Measurements from ENCODE around the gene PUM2.

PUM2 gene

DNA sequence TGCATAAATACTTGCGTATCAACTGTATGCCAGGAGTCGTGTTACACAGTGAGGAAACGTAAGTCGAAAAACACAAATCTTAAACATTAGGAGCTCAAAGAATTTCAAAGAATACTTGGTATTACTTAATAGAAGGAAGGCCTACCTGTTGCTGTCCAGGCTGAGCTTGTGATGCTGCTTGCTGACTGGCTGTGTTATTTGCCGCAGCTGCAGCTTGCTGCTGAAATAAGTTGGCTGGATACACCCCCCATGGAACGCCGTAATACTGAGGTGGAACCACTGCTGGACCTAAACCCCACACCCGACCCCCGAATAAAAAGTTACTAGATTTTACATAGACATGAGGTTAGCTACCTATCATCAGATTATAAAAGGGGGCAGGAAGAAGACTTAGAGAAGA lies 56.4 kb downstream of the PUM2 start:
- TF ChIP-seq, protein P1, sequence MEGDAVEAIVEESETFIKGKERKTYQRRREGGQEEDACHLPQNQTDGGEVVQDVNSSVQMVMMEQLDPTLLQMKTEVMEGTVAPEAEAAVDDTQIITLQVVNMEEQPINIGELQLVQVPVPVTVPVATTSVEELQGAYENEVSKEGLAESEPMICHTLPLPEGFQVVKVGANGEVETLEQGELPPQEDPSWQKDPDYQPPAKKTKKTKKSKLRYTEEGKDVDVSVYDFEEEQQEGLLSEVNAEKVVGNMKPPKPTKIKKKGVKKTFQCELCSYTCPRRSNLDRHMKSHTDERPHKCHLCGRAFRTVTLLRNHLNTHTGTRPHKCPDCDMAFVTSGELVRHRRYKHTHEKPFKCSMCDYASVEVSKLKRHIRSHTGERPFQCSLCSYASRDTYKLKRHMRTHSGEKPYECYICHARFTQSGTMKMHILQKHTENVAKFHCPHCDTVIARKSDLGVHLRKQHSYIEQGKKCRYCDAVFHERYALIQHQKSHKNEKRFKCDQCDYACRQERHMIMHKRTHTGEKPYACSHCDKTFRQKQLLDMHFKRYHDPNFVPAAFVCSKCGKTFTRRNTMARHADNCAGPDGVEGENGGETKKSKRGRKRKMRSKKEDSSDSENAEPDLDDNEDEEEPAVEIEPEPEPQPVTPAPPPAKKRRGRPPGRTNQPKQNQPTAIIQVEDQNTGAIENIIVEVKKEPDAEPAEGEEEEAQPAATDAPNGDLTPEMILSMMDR (IDR thresholded peaks at IDR 0.05; ENCODE audit: borderline replicate concordance, insufficient read depth, low read depth, low read length), result no peak
- H3K4me3 ChIP-seq (ENCODE audit: low read depth, low read length), result no peak overlapping the region

DNA sequence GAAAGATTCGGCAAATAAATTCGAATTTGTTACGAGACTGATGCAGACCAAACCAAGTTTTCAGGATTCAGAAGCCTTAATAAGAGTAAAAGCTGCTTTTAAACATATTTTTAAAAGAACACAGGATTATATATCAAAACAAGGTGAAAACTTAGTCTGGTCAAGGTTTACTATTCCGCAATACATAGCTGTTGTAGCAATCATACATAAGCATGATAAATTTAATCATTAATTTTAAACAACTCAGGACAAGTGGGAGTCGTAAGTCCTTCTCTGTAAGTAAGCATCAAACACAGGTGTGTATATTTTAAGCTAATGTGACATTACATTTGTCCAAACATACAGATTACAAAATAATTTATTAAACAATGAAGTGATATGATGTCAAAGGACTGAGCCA lies 57.7 kb downstream of the PUM2 start:
- TF ChIP-seq, protein P1 (IDR thresholded peaks at IDR 0.05; ENCODE audit: borderline replicate concordance, insufficient read depth, low read depth, low read length), result no peak
- no peak overlapping the region for H3K4me3 ChIP-seq (ENCODE audit: low read depth, low read length)

DNA sequence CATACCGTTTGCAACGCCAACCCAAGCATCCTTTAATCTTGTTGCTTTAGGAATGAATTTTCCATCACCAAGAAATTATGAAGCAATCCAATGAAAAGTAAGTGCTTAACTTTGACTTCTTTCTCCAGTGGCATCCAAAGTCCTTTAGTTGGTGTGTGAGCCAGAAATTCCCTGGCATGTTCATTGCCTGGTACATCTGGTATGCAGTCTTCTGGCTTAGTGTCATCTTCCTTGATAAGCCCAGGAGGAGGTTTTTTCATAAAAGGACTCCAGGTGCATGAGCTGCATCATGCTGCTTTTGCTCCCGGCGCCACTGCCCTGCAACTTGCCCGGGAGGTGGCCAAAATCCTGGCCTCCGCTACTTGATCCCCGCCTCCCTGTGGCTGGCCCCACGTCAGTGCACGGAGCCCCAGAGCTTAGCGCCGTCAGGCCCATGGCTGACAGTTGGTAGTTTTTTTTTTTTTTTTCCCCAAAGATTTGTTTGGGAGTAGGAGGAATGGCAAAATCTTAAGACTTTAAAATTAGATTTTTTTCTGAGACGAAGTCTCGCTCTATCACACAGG lies 58.7 kb downstream of the PUM2 start:
- H3K4me3 ChIP-seq (ENCODE audit: low read depth, low read length), result no peak overlapping the region
- TF ChIP-seq, protein P1 (IDR thresholded peaks at IDR 0.05; ENCODE audit: borderline replicate concordance, insufficient read depth, low read depth, low read length), result no peak

DNA sequence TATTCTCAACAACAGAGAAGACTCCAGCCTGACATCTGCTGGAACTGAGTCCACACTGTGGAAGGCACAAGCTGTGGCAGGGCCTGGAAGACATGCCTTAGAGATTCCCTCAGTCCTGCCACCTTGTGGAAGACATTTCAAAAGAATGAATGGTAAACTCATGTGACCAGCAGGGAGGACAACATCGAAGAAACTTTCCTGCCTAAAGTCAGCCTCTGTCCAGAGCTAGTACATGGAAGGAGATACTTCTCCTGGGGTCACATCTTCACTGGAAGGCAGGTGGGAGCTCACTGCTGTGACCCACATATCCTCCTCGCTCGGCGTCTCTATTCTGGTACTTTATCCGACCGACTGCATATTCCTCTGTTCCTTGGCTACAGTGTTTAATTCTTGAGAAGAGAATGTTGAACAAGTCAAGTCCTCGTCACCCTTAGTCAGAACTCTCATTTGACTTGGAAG lies 59.5 kb downstream of the PUM2 start:
- no peak overlapping the region for H3K4me3 ChIP-seq (ENCODE audit: low read depth, low read length)
- TF ChIP-seq, protein P1 (IDR thresholded peaks at IDR 0.05; ENCODE audit: borderline replicate concordance, insufficient read depth, low read depth, low read length), result peak; percentile 39; the same call in 1 of the 2 replicates

DNA sequence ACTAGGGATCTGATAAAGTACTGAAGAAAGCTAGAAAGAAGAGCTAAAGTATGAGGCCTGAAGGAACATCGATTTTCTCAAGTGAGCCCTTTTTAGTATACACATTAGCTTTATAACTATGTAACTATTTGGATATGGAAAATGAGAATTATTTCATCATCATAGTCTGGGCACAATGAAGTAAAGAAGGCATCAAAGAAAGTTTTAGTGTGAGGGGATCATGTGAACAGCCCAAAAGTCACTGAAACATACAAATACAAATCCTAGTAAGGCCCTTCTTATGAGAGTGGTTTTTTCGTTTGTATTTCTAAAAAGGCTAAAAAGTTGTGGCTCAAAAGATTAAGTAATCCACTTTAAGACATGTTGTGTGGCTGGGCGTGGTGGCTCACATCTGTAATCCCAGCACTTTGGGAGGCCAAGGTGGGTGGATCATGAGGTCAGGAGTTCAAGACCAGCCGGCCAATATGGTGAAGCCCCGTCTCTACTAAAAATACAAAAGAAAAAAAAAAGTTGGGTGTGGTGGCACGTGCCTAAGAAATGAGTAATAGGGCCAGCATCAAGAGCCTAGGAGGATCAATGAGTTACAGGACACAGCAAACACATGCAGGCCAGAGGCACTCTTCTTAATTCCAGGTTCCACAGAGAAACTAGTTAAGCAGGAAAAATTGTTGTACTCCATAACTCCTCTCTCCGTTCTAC lies 61.9 kb downstream of the PUM2 start:
- no peak overlapping the region for H3K4me3 ChIP-seq (ENCODE audit: low read depth, low read length)
- TF ChIP-seq, protein P1 (IDR thresholded peaks at IDR 0.05; ENCODE audit: borderline replicate concordance, insufficient read depth, low read depth, low read length), result no peak

DNA sequence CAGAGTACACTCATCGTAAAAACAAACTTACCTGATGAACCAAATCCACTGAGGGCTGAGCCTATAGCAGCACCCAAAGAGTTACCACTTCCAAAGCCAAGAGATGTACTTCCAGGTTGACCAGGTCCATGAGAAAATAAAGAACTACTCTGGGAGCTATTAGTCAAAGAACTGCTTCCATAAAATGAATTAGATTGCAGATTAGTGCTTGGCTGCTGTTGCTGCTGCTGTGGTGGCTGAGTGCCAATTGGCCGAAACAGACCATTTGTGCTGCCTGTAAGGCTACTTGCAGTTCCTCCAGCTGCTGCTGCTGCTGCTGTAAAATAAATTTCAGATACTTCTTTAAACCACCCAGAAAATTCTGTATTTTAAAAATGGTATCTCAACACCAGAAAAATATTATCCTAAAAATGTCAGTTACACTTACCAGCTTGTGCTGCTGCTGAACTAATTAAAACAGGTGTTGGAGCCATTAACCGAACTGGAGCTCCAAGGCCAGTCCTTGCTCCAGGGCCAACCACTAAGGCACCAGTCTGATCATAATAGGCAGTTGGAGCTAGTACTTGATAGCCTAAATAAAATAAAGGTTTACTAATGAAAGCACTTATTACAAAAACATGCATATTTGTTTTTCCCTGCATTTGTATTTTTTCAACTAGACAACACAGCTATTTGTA lies 67.6 kb downstream of the PUM2 start:
- TF ChIP-seq, protein P1 (IDR thresholded peaks at IDR 0.05; ENCODE audit: borderline replicate concordance, insufficient read depth, low read depth, low read length), result no peak
- no peak overlapping the region for H3K4me3 ChIP-seq (ENCODE audit: low read depth, low read length)

Data from GM12875 (cell line).